HL-60 (cell line): ENCODE measurements around the gene NNMT.

Source experiments
- DNase-seq, 2 experiments: peaks; one replicate each; pipeline ENCODE4 v3.0.0-alpha.2; 2010 to 2020; ENCODE audit warnings: low read depth in 1 of 2, low spot score in 1 of 2
- H3K27ac ChIP-seq: fragments of 250-450 bp; sonication (Bioruptor Pico); replicated peaks from 2 replicates; pipeline ENCODE4 v1.5.1; 2020; ENCODE audit warnings: mild to moderate bottlenecking, moderate library complexity
- H3K27me3 ChIP-seq: fragments of 250-450 bp; sonication (Bioruptor Pico); 2 replicates; pipeline ENCODE4 v1.5.1; 2021; ENCODE audit warnings: mild to moderate bottlenecking, moderate library complexity; ENCODE audit not compliant: insufficient read depth, poor library complexity, severe bottlenecking
- H3K4me3 ChIP-seq: replicated peaks from 2 replicates; pipeline ENCODE4 v1.5.1; 2011; ENCODE audit warnings: mild to moderate bottlenecking, control low read depth, low read length; ENCODE audit not compliant: insufficient read depth
- CTCF ChIP-seq: IDR thresholded peaks from one replicate; pipeline ENCODE4 v1.5.1; 2011; ENCODE audit warnings: low read length, control low read depth, inconsistent platforms; ENCODE audit not compliant: insufficient read depth
- GABPA ChIP-seq: IDR thresholded peaks from 2 replicates; pipeline ENCODE4 v1.6.1; 2012; ENCODE audit warnings: low read depth
- POLR2AphosphoS5 ChIP-seq: IDR thresholded peaks from 2 replicates; pipeline ENCODE4 v1.6.1; 2012; ENCODE audit warnings: low read depth
- SPI1 ChIP-seq: IDR thresholded peaks from 2 replicates; pipeline ENCODE4 v1.6.1; 2012; ENCODE audit warnings: low read depth, mild to moderate bottlenecking, borderline replicate concordance
- TF ChIP-seq, protein P1 (sequence below): IDR thresholded peaks from 2 replicates; pipeline ENCODE4 v1.6.1; 2012; ENCODE audit warnings: low read depth; ENCODE audit not compliant: insufficient replicate concordance

Gene NNMT

GRCh38 chr11:114270531-114271270, 25.5 kb upstream of the NNMT start:
- Histone ChIP-seq H3K4me3 (no peak overlapping the region), H3K27me3 (peaks cover 17% of the 10 kb centered on the region), H3K27ac (no peak overlapping the region)
- DNase-seq: no peak
- TF ChIP-seq CTCF (no peak), GABPA (no peak), SPI1 (no peak)
- TF ChIP-seq, protein P1, sequence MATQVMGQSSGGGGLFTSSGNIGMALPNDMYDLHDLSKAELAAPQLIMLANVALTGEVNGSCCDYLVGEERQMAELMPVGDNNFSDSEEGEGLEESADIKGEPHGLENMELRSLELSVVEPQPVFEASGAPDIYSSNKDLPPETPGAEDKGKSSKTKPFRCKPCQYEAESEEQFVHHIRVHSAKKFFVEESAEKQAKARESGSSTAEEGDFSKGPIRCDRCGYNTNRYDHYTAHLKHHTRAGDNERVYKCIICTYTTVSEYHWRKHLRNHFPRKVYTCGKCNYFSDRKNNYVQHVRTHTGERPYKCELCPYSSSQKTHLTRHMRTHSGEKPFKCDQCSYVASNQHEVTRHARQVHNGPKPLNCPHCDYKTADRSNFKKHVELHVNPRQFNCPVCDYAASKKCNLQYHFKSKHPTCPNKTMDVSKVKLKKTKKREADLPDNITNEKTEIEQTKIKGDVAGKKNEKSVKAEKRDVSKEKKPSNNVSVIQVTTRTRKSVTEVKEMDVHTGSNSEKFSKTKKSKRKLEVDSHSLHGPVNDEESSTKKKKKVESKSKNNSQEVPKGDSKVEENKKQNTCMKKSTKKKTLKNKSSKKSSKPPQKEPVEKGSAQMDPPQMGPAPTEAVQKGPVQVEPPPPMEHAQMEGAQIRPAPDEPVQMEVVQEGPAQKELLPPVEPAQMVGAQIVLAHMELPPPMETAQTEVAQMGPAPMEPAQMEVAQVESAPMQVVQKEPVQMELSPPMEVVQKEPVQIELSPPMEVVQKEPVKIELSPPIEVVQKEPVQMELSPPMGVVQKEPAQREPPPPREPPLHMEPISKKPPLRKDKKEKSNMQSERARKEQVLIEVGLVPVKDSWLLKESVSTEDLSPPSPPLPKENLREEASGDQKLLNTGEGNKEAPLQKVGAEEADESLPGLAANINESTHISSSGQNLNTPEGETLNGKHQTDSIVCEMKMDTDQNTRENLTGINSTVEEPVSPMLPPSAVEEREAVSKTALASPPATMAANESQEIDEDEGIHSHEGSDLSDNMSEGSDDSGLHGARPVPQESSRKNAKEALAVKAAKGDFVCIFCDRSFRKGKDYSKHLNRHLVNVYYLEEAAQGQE: no peak

- Histone ChIP-seq H3K4me3 (no peak overlapping the region), H3K27ac (no peak overlapping the region), H3K27me3 (peaks cover 17% of the 10 kb centered on the region)
- no peak for DNase-seq
- TF ChIP-seq, protein P1: no peak
- TF ChIP-seq SPI1: no peak
- no peak for TF ChIP-seq CTCF
- no peak for TF ChIP-seq GABPA
- TF ChIP-seq POLR2AphosphoS5: no peak
Observed at GRCh38 chr11:114271316-114271715, 24.9 kb upstream of the NNMT start.

- peaks cover 19% of the 10 kb centered on the region for H3K27me3 ChIP-seq
- H3K27ac ChIP-seq: no peak overlapping the region
- no peak for TF ChIP-seq SPI1
- TF ChIP-seq, protein P1: no peak
- no peak for TF ChIP-seq POLR2AphosphoS5
- no peak for TF ChIP-seq GABPA
- TF ChIP-seq CTCF: no peak
- no peak overlapping the region for H3K4me3 ChIP-seq
- no peak for DNase-seq
Observed at GRCh38 chr11:114272311-114272710, 23.9 kb upstream of the NNMT start.
